H1 (cell line): Measurements from ENCODE around the gene HMX1.

Source experiments
- CEBPB ChIP-seq: IDR thresholded peaks from 2 replicates; pipeline ENCODE4 v1.6.1; 2012; ENCODE audit warnings: low read depth, low read length
- POLR2AphosphoS5 ChIP-seq: IDR thresholded peaks from 2 replicates; pipeline ENCODE4 v1.6.1; 2011; ENCODE audit warnings: low read depth, low read length
- RAD21 ChIP-seq, 2 experiments: IDR thresholded peaks in 1 of 2; conservative IDR thresholded peaks in 1 of 2; 2 replicates each; pipeline ENCODE4 v1.6.1; 2011; ENCODE audit warnings: low read depth in 2 of 2, low read length in 2 of 2, improper control_type of control experiment in 1 of 2, inconsistent platforms in 1 of 2, mild to moderate bottlenecking in 1 of 2, moderate library complexity in 1 of 2
- RBBP5 ChIP-seq: IDR thresholded peaks from 2 replicates; pipeline ENCODE4 v1.7.1; 2012; ENCODE audit warnings: low read depth, mild to moderate bottlenecking, inconsistent platforms, low read length, moderate library complexity, borderline replicate concordance
- USF2 ChIP-seq: IDR thresholded peaks from 2 replicates; pipeline ENCODE4 v1.6.1; 2011; ENCODE audit warnings: low read length, improper control_type of control experiment
- YY1 ChIP-seq: IDR thresholded peaks from 2 replicates; pipeline ENCODE4 v1.6.1; 2011; ENCODE audit warnings: low read depth, mild to moderate bottlenecking, low read length
- TF ChIP-seq, protein P1 (sequence below), 3 experiments: IDR thresholded peaks; 1 replicate in 2 of 3; 2 replicates in 1 of 3; pipeline versions ENCODE4 v1.5.1 to v1.6.1; 2011; ENCODE audit warnings: low read length in 3 of 3, mild to moderate bottlenecking in 3 of 3, inconsistent platforms in 2 of 3, low read depth in 1 of 3, moderate library complexity in 1 of 3; ENCODE audit not compliant: insufficient read depth in 1 of 3; ENCODE audit errors: control extremely low read depth in 1 of 3
- TF ChIP-seq, protein P2 (sequence below): IDR thresholded peaks from 2 replicates; pipeline ENCODE4 v1.6.1; 2012; ENCODE audit warnings: low read length, inconsistent platforms

DNA sequence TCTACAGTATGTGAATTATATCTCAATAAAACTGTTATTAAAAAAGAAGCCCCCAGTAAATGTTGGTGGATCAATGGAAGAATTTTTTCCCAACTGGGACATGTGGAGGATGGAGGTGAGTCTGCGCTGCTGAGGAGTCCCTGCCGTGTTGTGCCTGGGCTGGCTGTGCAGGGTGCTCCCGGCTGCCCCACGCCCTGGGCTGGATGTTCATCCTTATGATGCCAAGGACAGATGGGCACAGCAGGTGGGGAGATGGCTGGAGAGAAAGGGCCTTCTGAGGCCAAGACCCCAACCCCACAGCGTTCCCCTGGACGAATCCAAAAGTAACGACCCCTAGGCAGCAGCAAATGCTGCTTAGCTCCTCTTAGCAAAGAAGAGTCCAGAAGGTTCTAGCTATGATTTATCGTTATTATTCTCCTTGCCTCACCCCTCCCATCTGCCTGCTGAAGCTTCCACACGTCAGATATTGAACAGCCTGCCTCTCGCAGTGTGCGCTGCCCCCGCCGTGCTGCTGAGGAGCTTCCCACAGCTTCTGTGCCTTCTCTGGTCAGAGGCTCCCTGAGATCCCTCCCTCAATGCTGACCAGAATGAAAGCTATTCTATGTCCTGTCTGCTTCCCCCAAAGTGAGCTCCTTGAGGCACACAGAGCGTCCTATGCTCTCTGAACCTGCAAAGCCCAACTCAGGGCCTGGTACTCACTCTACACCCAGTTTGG lies 26.5 kb downstream of the HMX1 start:
- TF ChIP-seq, protein P1, sequence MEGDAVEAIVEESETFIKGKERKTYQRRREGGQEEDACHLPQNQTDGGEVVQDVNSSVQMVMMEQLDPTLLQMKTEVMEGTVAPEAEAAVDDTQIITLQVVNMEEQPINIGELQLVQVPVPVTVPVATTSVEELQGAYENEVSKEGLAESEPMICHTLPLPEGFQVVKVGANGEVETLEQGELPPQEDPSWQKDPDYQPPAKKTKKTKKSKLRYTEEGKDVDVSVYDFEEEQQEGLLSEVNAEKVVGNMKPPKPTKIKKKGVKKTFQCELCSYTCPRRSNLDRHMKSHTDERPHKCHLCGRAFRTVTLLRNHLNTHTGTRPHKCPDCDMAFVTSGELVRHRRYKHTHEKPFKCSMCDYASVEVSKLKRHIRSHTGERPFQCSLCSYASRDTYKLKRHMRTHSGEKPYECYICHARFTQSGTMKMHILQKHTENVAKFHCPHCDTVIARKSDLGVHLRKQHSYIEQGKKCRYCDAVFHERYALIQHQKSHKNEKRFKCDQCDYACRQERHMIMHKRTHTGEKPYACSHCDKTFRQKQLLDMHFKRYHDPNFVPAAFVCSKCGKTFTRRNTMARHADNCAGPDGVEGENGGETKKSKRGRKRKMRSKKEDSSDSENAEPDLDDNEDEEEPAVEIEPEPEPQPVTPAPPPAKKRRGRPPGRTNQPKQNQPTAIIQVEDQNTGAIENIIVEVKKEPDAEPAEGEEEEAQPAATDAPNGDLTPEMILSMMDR (IDR thresholded peaks at IDR 0.05; ENCODE audit: control extremely low read depth in 1 of 3, insufficient read depth in 1 of 3, low read depth in 1 of 3, low read length in 3 of 3), result no peak
- no peak for TF ChIP-seq USF2
- TF ChIP-seq CEBPB, result no peak
- no peak for TF ChIP-seq POLR2AphosphoS5
- TF ChIP-seq YY1, result no peak
- no peak for TF ChIP-seq RAD21 (IDR thresholded peaks at IDR 0.05 in 1 of 2, conservative IDR thresholded peaks at IDR 0.05 in 1 of 2; ENCODE audit: low read depth in 2 of 2, low read length in 2 of 2)
- no peak for TF ChIP-seq RBBP5
- TF ChIP-seq, protein P2, sequence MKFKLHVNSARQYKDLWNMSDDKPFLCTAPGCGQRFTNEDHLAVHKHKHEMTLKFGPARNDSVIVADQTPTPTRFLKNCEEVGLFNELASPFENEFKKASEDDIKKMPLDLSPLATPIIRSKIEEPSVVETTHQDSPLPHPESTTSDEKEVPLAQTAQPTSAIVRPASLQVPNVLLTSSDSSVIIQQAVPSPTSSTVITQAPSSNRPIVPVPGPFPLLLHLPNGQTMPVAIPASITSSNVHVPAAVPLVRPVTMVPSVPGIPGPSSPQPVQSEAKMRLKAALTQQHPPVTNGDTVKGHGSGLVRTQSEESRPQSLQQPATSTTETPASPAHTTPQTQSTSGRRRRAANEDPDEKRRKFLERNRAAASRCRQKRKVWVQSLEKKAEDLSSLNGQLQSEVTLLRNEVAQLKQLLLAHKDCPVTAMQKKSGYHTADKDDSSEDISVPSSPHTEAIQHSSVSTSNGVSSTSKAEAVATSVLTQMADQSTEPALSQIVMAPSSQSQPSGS, result no peak
